ENCODE measurements around the gene EPB41L3. TPM values are rescaled to one million over a fixed set of nuclear protein-coding genes. Genes with fewer than 3 reads are reported as not detected.

Gene EPB41L3
- total RNA-seq, 2 experiments from 2014 or later: 0.31 TPM; not detected in 1

DNA sequence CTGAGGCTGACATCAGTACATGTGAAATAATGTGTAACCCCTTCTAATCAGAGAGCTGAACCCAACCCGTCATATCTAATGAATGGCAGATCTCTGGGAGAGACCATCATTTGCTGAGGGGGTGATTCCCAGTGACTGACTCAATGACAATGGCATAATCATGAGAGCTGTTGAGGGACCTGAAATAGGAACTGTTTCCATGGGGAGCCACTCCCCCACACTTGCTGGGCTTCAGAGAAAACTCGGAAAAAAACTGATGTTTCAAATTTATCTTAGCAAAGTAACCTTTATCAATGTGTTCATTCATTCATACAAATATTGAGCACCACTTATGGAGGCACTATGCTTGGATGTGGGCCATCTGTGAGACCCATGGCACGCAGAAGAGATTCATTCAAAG is 154.9 kb downstream of the EPB41L3 start:
- TF ChIP-seq, protein P1, sequence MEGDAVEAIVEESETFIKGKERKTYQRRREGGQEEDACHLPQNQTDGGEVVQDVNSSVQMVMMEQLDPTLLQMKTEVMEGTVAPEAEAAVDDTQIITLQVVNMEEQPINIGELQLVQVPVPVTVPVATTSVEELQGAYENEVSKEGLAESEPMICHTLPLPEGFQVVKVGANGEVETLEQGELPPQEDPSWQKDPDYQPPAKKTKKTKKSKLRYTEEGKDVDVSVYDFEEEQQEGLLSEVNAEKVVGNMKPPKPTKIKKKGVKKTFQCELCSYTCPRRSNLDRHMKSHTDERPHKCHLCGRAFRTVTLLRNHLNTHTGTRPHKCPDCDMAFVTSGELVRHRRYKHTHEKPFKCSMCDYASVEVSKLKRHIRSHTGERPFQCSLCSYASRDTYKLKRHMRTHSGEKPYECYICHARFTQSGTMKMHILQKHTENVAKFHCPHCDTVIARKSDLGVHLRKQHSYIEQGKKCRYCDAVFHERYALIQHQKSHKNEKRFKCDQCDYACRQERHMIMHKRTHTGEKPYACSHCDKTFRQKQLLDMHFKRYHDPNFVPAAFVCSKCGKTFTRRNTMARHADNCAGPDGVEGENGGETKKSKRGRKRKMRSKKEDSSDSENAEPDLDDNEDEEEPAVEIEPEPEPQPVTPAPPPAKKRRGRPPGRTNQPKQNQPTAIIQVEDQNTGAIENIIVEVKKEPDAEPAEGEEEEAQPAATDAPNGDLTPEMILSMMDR (IDR thresholded peaks at IDR 0.05): no peak
- POLR2A ChIA-PET: no interaction called here

GRCh38 chr18:5380586-5380985 is 163.2 kb downstream of the EPB41L3 start:
- Mint-ChIP-seq H3K4me3 (no peak overlapping the region), H3K36me3 (ENCODE audit: low read depth) (no peaks in the 10 kb centered on the region), H3K9me3 (no peaks in the 10 kb centered on the region), H3K4me1 (ENCODE audit: low read depth) (no peaks in the 10 kb centered on the region), H3K27ac (no peak overlapping the region), H3K27me3 (no peaks in the 10 kb centered on the region)
- CTCF ChIA-PET: no interaction called here
- ATAC-seq (no peak), DNase-seq (no peak)
- TF ChIP-seq, protein P1 (IDR thresholded peaks at IDR 0.05): no peak
- intact Hi-C loops (cut with micrococcal nuclease): no loop called here
- POLR2A ChIA-PET: no interaction called here

More for the DNA sequence above, 154.9 kb downstream of the EPB41L3 start:
- intact Hi-C loops (cut with micrococcal nuclease): no loop called here
- H3K4me3 Mint-ChIP-seq: no peak overlapping the region
- H3K27me3 Mint-ChIP-seq: peaks cover 3% of the 10 kb centered on the region
- H3K36me3 Mint-ChIP-seq (ENCODE audit: low read depth): no peaks in the 10 kb centered on the region
- H3K9me3 Mint-ChIP-seq: no peaks in the 10 kb centered on the region
- no peak for ATAC-seq
- H3K27ac Mint-ChIP-seq: no peak overlapping the region
- CTCF ChIA-PET: no interaction called here
- no peak for DNase-seq
- no peaks in the 10 kb centered on the region for H3K4me1 Mint-ChIP-seq (ENCODE audit: low read depth)

DNA sequence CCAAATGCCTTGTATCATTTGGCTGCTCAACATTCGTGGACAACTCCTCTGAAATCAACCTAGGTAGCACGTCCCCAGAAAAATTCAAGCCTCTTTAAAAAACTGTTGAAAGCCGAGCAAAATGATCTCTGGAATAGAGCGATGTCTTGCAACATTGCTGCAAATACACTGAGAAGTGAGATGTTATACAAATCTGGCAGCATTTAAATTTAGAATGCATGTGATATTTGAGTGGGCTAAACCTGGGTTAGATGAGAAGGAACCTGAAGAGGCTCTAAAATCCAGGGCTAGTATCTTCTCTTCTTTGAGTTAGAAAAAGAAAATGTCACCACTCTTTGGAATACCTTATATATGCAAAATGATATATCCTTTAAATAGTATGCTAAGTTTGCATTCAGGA is 166.8 kb downstream of the EPB41L3 start:
- DNase-seq (no peak), ATAC-seq (no peak)
- no peaks in the 10 kb centered on the region for H3K36me3 Mint-ChIP-seq (ENCODE audit: low read depth)
- H3K27ac Mint-ChIP-seq: no peak overlapping the region
- intact Hi-C loops (cut with micrococcal nuclease): no loop called here
- no peaks in the 10 kb centered on the region for H3K27me3 Mint-ChIP-seq
- TF ChIP-seq, protein P1 (IDR thresholded peaks at IDR 0.05): no peak
- H3K4me1 Mint-ChIP-seq (ENCODE audit: low read depth): no peaks in the 10 kb centered on the region
- ChIA-PET POLR2A (no interaction called here), CTCF (no interaction called here)
- H3K9me3 Mint-ChIP-seq: no peaks in the 10 kb centered on the region
- H3K4me3 Mint-ChIP-seq: no peak overlapping the region

DNA sequence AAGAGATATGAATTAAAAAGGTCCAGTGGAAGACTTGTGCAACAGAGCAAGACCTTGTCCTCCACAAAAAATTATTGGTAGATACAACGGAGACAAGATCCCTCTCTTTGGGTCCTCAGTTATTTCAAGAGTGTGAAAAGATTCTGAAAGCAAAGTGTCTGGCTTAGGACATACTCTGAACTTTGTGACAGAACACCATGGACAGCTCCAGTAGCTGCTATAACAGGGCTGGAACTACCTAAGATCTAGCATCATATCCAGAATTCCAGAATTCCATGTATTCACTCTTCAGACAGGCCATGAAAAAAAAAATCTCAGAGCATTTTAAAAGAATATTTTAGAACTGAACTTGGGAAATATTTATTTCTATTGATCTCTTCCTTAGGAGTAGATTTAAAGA is 173.5 kb downstream of the EPB41L3 start:
- H3K4me1 Mint-ChIP-seq (ENCODE audit: low read depth): no peaks in the 10 kb centered on the region
- TF ChIP-seq, protein P1 (IDR thresholded peaks at IDR 0.05): no peak
- H3K27me3 Mint-ChIP-seq: peaks cover 8% of the 10 kb centered on the region
- ATAC-seq (no peak), DNase-seq (no peak)
- H3K4me3 Mint-ChIP-seq: no peak overlapping the region
- ChIA-PET POLR2A (no interaction called here), CTCF (no interaction called here)
- H3K27ac Mint-ChIP-seq: no peak overlapping the region
- intact Hi-C loops (cut with micrococcal nuclease): no loop called here
- H3K36me3 Mint-ChIP-seq (ENCODE audit: low read depth): no peaks in the 10 kb centered on the region
- H3K9me3 Mint-ChIP-seq: peaks cover 2% of the 10 kb centered on the region

DNA sequence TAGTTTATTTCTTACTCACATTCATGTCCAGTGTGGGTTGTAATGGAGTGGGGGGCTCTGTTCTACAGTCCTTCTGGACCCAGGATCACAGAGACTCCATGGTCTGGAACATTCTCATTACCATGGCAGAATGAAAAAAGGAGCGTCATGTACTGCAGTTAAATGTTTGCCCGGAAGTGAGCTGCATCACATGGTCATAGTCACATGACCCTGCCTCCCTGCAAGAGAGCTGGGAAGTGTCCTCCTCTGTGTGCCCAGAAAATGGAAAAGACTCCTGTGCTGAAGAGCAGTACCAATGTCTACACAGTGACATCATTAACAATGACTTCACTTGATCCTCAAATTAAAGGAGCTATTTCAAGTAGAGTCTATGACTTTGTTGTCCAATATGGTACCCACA is 174.3 kb downstream of the EPB41L3 start:
- TF ChIP-seq, protein P1 (IDR thresholded peaks at IDR 0.05): no peak
- DNase-seq (no peak), ATAC-seq (no peak)
- Mint-ChIP-seq H3K27me3 (peaks cover 9% of the 10 kb centered on the region), H3K9me3 (peaks cover 2% of the 10 kb centered on the region), H3K4me1 (ENCODE audit: low read depth) (no peaks in the 10 kb centered on the region), H3K27ac (no peak overlapping the region), H3K36me3 (ENCODE audit: low read depth) (no peaks in the 10 kb centered on the region), H3K4me3 (no peak overlapping the region)
- CTCF ChIA-PET: no interaction called here
- POLR2A ChIA-PET: no interaction called here
- intact Hi-C loops (cut with micrococcal nuclease): no loop called here
